Measurements from ENCODE around the gene ZNF594. TPM values are rescaled to one million over a fixed set of nuclear protein-coding genes. Genes with fewer than 3 reads are reported as not detected.
"Not testable (repeated sequence)": the region's sequence is repeated elsewhere in the genome, so short reads cannot be mapped to it uniquely, and the experiment has no call there.

The ZNF594 gene
- total RNA-seq, 1 donor from 2014 or later, result 4.9 TPM

DNA sequence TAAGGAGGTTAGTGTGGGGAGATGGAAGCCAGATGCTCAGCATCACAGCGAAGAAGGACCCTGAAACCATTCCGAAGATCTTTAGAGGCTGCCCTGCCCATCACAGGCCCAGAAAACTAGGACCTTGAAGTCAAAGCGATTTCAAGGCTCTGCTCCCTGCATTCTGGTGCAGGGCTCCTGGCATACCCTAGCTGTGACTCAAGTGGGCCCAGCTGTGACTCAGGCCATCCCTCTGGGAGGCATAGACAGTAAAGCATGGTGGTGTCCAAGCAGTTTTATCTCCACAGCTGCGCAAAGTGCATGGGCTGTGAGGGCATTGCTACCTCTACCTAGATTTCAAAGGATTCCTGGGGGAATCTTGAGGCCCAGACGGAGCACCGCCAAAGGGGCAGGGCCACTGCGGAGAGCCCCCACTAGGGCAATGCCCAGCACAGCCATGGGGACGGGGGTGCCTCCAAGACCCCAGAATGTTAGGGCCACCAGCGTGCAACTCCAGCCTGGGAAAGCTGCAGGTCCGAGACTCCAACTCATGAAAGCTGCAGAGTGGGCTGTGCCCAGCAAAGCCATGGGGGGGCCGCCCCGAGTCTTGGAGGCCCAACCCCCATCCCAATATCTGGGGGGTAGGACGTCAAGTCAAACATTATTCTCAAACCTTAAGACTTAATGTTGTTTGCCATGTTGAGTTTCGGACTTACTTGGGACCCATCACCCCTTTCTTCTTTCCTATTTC lies 11.7 kb upstream of the ZNF594 start:
- no peak for DNase-seq (ENCODE audit: extremely low read depth, low read depth, low spot score)

GRCh38 chr17:5201011-5201410 lies 9.3 kb upstream of the ZNF594 start:
- DNase-seq (ENCODE audit: extremely low read depth, low read depth, low spot score), result no peak

DNA sequence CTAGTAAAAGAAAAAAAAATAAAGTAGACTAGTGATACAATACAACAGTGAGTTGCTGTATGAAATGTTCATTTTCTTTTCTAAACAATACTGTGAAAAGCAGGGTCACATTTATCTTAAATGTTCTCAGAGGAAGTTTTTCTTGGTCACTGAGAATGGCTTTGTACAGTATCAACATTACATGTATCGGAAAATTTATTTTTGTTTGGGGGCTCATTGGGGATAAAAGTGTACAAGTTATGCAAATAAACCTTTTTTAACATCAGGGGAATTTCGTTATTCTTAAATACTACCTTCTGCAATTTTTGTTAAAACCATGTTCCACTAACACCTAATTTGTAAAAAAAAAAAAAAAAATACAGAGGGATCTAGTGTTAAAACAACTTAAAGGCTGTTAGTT lies 8.7 kb upstream of the ZNF594 start:
- DNase-seq (ENCODE audit: extremely low read depth, low read depth, low spot score), result no peak

DNA sequence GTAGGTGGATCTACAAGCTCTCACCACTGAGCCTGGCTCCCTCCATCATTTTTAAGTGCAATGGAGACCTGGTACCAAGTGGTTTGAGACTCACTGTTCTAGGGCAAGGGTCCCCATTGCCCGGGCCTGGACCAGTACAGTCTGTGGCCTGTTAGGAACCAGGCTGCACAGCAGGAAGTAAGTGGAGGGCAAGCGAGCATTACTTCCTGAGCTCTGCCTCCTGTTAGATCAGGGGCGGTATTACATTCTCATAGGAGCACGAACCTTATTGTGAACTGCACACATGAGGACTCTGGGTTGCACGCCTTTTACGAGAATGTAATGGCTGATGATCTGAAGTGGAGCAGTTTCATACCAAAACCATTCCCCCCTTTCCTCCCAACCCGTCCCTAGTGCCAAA lies 6.8 kb upstream of the ZNF594 start:
- DNase-seq (ENCODE audit: extremely low read depth, low read depth, low spot score), result no peak

DNA sequence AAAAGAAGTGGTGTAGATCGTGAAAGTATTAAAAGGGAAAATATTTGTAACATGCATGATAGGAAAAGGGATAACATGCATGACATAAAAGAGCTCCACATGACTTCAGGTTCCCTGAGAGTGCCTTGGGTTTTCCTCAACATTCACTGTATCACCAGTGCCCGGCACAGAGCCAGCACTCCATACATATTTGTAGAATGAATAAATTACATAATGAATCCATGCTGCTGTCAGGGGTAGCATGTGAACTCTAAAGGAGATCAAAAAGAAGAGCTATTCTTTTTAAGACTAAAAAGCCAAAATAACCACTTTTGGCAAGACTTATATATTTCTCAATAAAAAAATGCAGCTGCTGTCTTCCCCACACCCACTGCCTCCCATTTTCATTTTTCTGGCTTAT lies 2.7 kb upstream of the ZNF594 start:
- DNase-seq (ENCODE audit: extremely low read depth, low read depth, low spot score), result no peak

- DNase-seq (ENCODE audit: extremely low read depth, low read depth, low spot score), result no peak
These were observed 7.4 kb downstream of the ZNF594 start for GRCh38 chr17:5184288-5184687.

DNA sequence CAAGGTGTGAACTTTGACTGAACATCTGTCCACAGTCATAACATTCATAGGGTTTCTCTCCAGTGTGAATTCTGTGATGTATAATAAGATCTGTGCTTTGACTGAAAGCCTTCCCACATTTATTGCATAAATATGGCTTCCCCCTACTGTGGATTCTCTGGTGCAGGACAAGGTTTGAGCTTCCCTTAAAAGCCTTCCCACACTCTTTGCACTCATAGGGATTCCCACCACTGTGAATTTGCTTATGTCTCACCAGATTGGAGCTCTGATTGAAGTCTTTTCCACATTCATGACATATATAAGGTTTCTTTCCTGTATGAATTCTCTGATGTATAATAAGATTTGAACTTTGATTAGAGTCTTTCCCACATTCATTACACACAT lies 8.3 kb downstream of the ZNF594 start:
- DNase-seq (ENCODE audit: extremely low read depth, low read depth, low spot score), result no peak

GRCh38 chr17:5182597-5183409 lies 8.9 kb downstream of the ZNF594 start:
- DNase-seq (ENCODE audit: extremely low read depth, low read depth, low spot score), result no peak

DNA sequence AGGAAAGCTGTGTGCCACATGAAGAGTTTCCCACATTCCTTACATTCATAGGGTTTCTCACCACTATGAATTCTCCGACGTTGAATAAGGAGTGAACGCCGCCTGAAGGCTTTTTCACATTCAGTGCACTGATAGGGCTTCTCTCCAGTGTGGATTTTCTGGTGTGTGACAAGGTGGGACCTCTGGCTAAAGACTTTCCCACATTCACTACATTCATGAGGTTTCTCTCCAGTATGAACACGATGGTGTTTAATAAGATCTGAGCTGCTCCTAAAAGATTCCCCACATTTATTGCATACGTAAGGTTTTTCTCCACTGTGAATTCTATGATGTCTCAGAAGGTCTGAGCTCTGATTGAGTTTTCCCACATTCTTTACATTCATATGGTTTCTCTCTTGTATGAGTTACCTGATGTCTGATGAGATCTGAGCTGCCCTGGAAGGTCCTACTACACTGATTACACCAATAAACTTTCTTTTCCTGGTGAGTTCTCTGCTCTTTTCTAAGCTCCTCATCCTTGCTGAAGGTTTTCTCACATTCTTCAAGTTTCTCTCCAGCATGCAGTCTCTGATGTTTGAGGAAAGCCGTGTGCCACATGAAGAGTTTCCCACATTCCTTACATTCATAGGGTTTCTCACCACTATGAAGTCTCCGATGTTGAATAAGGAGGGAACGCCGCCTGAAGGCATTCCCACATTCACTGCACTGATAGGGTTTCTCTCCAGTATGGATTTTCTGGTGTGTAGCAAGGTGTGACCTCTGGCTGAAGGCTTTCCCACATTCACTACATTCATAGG lies 10.0 kb downstream of the ZNF594 start:
- DNase-seq (ENCODE audit: extremely low read depth, low read depth, low spot score), result no peak

DNA sequence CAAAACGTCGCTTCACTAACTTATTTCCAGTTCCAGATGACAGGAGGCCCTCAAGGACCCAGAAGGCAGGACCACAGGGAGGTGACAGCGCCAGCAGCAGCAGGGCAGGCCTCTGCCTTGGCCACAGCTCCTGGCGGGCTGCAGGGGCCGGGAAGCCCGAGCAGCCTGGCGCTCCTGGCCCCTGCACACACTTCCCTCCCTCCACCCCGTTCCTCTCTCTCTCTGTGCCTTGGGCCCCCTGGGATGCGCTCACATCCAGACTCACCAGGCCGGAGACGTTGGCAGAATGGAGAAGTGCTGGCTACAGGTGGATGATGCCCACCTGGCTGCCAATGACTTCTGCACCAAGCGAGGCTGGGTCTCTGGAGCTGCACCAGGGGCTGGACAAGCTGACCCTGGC lies 12.7 kb downstream of the ZNF594 start:
- no peak for DNase-seq (ENCODE audit: extremely low read depth, low read depth, low spot score)

DNA sequence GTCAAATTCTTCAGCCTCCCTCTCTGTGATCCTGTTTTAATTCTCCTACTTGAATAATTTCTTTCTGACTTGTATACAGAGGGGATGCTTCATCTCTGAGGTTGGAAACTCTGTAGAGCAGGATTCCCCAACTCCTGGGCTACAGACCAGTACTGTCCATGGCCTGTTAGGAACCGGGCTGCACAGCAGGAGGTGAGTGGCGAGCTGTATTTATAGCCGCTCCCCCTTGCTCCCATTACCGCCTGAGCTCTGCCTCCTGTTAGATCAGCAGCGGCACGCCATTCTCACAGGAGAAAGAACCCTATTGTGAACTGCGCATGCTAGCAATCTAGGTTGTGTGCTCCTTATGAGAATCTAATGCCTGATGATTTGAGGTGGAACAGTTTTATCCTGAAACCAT lies 16.6 kb downstream of the ZNF594 start:
- DNase-seq (ENCODE audit: extremely low read depth, low read depth, low spot score), result not testable (repeated sequence)

DNA sequence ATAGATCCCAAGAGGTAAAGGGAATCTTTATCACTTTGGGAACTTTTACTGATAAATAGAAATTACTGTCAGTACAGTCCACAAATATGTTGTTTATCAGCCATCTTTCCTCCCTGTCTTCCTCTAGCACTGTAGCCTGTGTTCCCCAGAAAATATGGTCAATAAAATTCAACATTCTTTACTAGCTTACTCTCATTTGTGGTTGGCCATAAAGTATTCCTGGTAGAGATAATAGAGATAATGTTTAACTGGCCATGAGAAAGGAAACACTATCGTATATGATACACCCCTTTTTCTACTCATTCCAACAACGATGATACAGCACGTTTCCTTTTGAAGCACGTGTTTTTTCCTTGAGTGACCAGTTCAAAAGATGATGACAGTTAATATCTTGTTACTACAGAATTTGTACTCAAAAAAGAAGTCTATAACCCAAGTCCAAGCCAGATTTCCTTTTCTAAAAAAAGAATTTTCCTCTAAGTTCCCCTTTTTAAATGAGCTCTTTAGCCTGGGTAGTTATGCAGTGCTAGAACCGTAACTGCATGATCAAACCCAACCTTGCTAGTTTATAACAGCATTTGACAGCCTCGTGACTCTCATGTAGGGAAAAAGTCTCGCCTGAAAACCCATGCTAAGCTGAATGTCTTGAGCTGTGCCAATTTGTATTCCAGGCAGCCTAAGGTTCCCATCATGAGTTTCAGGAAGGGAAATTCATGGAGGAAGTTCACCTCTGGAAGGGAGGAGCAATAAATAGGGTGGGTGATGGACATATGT lies 25.7 kb downstream of the ZNF594 start:
- not testable (repeated sequence) for DNase-seq (ENCODE audit: extremely low read depth, low read depth, low spot score)

- DNase-seq (ENCODE audit: extremely low read depth, low read depth, low spot score), result no peak
These were observed 27.2 kb downstream of the ZNF594 start for GRCh38 chr17:5164436-5164835.

DNA sequence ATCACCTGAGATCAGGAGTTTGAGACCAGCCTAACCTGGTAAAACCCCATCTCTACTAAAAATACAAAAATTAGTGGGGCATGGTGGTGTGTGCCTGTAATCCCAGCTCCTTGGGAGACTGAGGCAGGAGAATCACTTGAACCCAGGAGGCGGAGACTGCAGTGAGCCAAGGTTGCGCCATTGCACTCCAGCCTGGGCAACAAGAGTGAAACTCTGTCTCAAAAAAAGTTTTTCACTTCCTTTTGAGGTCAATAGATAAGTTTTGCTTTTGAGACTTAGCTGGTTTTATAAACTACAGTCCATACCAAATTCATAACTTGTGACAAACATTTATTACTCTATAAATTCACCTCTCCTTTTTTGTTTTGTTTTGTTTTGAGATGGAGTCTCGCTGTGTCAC lies 29.9 kb downstream of the ZNF594 start:
- DNase-seq (ENCODE audit: extremely low read depth, low read depth, low spot score), result not testable (repeated sequence)

DNA sequence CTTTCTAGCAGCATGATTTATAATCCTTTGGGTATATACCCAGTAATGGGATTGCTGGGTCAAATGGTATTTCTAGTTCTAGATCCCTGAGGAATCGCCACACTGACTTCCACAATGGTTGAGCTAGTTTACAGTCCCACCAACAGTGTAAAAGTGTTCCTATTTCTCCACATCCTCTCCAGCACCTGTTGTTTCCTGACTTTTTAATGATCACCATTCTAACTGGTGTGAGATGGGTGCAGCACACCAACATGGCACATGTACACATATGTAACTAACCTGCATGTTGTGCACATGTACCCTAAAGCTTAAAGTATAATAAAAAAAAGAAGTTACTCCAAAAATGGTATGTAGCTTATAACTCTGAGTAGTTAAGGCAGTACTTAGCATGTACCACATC lies 31.0 kb downstream of the ZNF594 start:
- DNase-seq (ENCODE audit: extremely low read depth, low read depth, low spot score), result not testable (repeated sequence)

GRCh38 chr17:5146122-5146521 lies 45.5 kb downstream of the ZNF594 start:
- not testable (repeated sequence) for DNase-seq (ENCODE audit: extremely low read depth, low read depth, low spot score)

- not testable (repeated sequence) for DNase-seq (ENCODE audit: extremely low read depth, low read depth, low spot score)
These were observed 48.8 kb downstream of the ZNF594 start for GRCh38 chr17:5142877-5143276.

GRCh38 chr17:5139458-5139732 lies 52.3 kb downstream of the ZNF594 start:
- no peak for DNase-seq (ENCODE audit: extremely low read depth, low read depth, low spot score)

GRCh38 chr17:5138616-5139457 lies 52.8 kb downstream of the ZNF594 start:
- DNase-seq (ENCODE audit: extremely low read depth, low read depth, low spot score), result no peak

DNA sequence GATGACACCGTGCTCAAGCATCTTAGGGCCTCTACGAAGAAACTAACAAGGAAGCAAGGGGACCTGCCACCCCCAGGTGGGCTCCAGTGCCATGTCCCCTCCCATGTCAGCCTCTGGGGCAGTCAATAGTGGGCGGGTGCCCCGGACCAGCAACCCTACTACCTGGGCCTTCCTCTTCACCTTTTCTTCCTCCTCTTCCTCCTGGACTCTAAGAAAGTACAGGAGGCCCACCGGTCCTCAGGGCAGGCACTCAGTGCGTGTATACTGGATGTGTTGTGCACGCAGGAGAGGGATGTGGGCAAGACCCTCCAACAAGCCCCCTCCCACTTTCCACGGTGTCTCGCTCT lies 53.5 kb downstream of the ZNF594 start:
- DNase-seq (ENCODE audit: extremely low read depth, low read depth, low spot score), result not testable (repeated sequence)

Data from glomerular endothelial cell (primary cell).